Loucy (cell line): ENCODE measurements around the gene IDS.
A peak's percentile ranks its signal among the peaks of the same experiment; 100 is the strongest.

ENCODE experiments used
- H2AFZ ChIP-seq: fragments of 200-600 bp; sonication (generic); 2 replicates; pipeline ENCODE4 v1.6.0; 2016; ENCODE audit warnings: antibody characterized with exemption, mild to moderate bottlenecking, low read length, moderate library complexity
- H3F3A ChIP-seq: fragments of 200-600 bp; 2 replicates; pipeline ENCODE4 v1.6.0; 2016; ENCODE audit warnings: antibody characterized with exemption, low read depth, mild to moderate bottlenecking
- H3K27me3 ChIP-seq: fragments of 200-600 bp; sonication (generic); 2 replicates; pipeline ENCODE4 v1.6.1; 2014; ENCODE audit warnings: low read length, mild to moderate bottlenecking; ENCODE audit not compliant: insufficient read depth, poor library complexity, severe bottlenecking
- H3K36me3 ChIP-seq: fragments of 200-600 bp; sonication (generic); 2 replicates; pipeline ENCODE4 v1.6.1; 2016; ENCODE audit warnings: low read length; ENCODE audit not compliant: insufficient read depth
- H3K4me1 ChIP-seq: fragments of 200-600 bp; sonication (generic); 2 replicates; pipeline ENCODE4 v1.5.1; 2014; ENCODE audit warnings: low read length, mild to moderate bottlenecking; ENCODE audit not compliant: insufficient read depth, poor library complexity, severe bottlenecking
- H3K4me2 ChIP-seq: fragments of 200-600 bp; sonication (generic); 2 replicates; pipeline ENCODE4 v1.6.0; 2014; ENCODE audit warnings: antibody characterized with exemption, low read length, low read depth, mild to moderate bottlenecking; ENCODE audit not compliant: poor library complexity, severe bottlenecking
- H3K4me3 ChIP-seq: fragments of 200-600 bp; sonication (generic); 2 replicates; pipeline ENCODE4 v1.5.1; 2014; ENCODE audit warnings: low read length, mild to moderate bottlenecking, mixed read lengths; ENCODE audit not compliant: poor library complexity, severe bottlenecking
- H3K79me2 ChIP-seq: fragments of 200-600 bp; sonication (generic); 2 replicates; pipeline ENCODE4 v1.6.1; 2014; ENCODE audit warnings: low read length; ENCODE audit not compliant: insufficient read depth
- H3K9ac ChIP-seq: fragments of 200-600 bp; sonication (generic); 2 replicates; pipeline ENCODE4 v1.6.0; 2014; ENCODE audit warnings: mild to moderate bottlenecking, low read depth, low read length, moderate library complexity; ENCODE audit not compliant: poor library complexity, severe bottlenecking
- H3K9me2 ChIP-seq: fragments of 200-600 bp; sonication (generic); replicated peaks from 2 replicates; pipeline ENCODE4 v1.6.1; 2016; ENCODE audit warnings: low read depth, low read length, mixed read lengths
- H3K9me3 ChIP-seq: fragments of 200-600 bp; sonication (generic); 2 replicates; pipeline ENCODE4 v1.6.1; 2014; ENCODE audit warnings: mild to moderate bottlenecking, antibody characterized with exemption, low read length, low read depth; ENCODE audit not compliant: insufficient read depth
- H4K20me1 ChIP-seq: fragments of 200-600 bp; sonication (generic); 2 replicates; pipeline ENCODE4 v1.6.0; 2014; ENCODE audit warnings: antibody characterized with exemption, low read length, mild to moderate bottlenecking; ENCODE audit not compliant: insufficient read depth, poor library complexity, severe bottlenecking
- EZH2phosphoT487 ChIP-seq: fragments of 200-600 bp; IDR thresholded peaks from 2 replicates; pipeline ENCODE4 v1.6.1; 2018; ENCODE audit warnings: antibody characterized with exemption, mild to moderate bottlenecking, moderate library complexity, borderline replicate concordance
- TF ChIP-seq, protein P1 (sequence below): fragments of 200-600 bp; sonication (generic); conservative IDR thresholded peaks from 2 replicates; pipeline ENCODE4 v1.5.1; 2014; ENCODE audit warnings: mild to moderate bottlenecking, antibody characterized with exemption, low read length

The IDS gene

GRCh38 chrX:149515954-149516602 is 11.0 kb upstream of the IDS start:
- no peaks in the 10 kb centered on the region for H3F3A ChIP-seq
- no peak overlapping the region for H2AFZ ChIP-seq
- peaks cover 48% of the 10 kb centered on the region for H3K4me1 ChIP-seq
- H3K9me3 ChIP-seq: no peaks in the 10 kb centered on the region
- no peak overlapping the region for H3K4me3 ChIP-seq
- no peaks in the 10 kb centered on the region for H3K9me2 ChIP-seq
- no peaks in the 10 kb centered on the region for H3K36me3 ChIP-seq
- no peak overlapping the region for H3K4me2 ChIP-seq
- no peaks in the 10 kb centered on the region for H3K79me2 ChIP-seq
- H4K20me1 ChIP-seq: no peaks in the 10 kb centered on the region
- TF ChIP-seq, protein P1, sequence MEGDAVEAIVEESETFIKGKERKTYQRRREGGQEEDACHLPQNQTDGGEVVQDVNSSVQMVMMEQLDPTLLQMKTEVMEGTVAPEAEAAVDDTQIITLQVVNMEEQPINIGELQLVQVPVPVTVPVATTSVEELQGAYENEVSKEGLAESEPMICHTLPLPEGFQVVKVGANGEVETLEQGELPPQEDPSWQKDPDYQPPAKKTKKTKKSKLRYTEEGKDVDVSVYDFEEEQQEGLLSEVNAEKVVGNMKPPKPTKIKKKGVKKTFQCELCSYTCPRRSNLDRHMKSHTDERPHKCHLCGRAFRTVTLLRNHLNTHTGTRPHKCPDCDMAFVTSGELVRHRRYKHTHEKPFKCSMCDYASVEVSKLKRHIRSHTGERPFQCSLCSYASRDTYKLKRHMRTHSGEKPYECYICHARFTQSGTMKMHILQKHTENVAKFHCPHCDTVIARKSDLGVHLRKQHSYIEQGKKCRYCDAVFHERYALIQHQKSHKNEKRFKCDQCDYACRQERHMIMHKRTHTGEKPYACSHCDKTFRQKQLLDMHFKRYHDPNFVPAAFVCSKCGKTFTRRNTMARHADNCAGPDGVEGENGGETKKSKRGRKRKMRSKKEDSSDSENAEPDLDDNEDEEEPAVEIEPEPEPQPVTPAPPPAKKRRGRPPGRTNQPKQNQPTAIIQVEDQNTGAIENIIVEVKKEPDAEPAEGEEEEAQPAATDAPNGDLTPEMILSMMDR: no peak
- no peak for TF ChIP-seq EZH2phosphoT487
- no peak overlapping the region for H3K9ac ChIP-seq
- no peaks in the 10 kb centered on the region for H3K27me3 ChIP-seq

DNA sequence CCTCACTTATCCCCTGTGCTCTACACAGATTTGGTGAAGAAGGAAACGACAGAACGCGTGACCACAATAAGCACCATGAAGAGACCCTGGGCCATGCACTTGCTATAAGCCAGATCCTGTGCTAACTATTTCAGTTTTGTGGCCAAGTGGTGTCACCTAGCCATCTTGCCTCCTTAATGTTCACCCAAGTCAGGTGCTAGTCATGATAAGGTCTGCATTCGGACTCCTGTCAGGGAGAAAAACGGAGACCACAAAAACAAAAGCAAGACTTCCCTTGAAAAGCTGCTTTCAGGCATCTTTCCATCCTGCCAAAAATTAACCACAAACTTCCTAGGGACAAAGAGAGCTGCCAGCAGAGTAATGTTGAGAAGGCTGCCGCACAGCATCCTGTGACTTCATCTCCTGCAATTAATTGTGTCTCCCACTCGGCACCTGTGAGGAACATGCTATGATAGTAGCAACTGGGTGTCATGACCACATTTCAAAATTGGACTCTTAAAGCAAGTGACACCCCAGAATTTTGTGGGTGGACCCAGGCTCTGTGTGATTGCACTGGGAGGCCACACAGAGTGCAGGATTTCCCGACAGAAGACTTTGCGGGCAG is 8.8 kb upstream of the IDS start:
- Histone ChIP-seq H4K20me1 (no peaks in the 10 kb centered on the region), H3K79me2 (no peaks in the 10 kb centered on the region), H3K4me3 (peak overlapping the region; percentile 35), H3K4me2 (peak overlapping the region; percentile 60), H3K36me3 (no peaks in the 10 kb centered on the region), H3K9ac (peak overlapping the region; percentile 58), H3K27me3 (no peaks in the 10 kb centered on the region), H3F3A (no peaks in the 10 kb centered on the region), H3K9me3 (no peaks in the 10 kb centered on the region), H2AFZ (0 out of 2 replicates have a peak overlapping the region, but pooled peaks have one; percentile 36), H3K4me1 (peaks cover 41% of the 10 kb centered on the region), H3K9me2 (no peaks in the 10 kb centered on the region)
- no peak for TF ChIP-seq EZH2phosphoT487
- TF ChIP-seq, protein P1: no peak

GRCh38 chrX:149512225-149512885 is 7.2 kb upstream of the IDS start:
- Histone ChIP-seq H3K4me3 (no peak overlapping the region), H3K36me3 (no peaks in the 10 kb centered on the region), H4K20me1 (no peaks in the 10 kb centered on the region), H3K79me2 (no peaks in the 10 kb centered on the region), H3K9ac (peak overlapping the region; percentile 58), H3K9me3 (no peaks in the 10 kb centered on the region), H3K9me2 (no peaks in the 10 kb centered on the region), H3K4me2 (peak overlapping the region; percentile 53), H2AFZ (0 out of 2 replicates have a peak overlapping the region, but pooled peaks have one; percentile 35), H3K27me3 (no peaks in the 10 kb centered on the region), H3F3A (no peaks in the 10 kb centered on the region), H3K4me1 (peaks cover 41% of the 10 kb centered on the region)
- TF ChIP-seq EZH2phosphoT487: no peak
- TF ChIP-seq, protein P1: peak; percentile 62
